ENCODE measurements around the gene CALHM5. TPM values are rescaled to one million over a fixed set of nuclear protein-coding genes. Genes with fewer than 3 reads are reported as not detected.

CALHM5 gene
- total and polyA plus RNA-seq, 9 of the 15 experiments (the other 6 are each of a cell fraction or from before 2014, with no cell fraction given): under 0.01 to 0.05 (median 0.02) TPM; not detected in 2

DNA sequence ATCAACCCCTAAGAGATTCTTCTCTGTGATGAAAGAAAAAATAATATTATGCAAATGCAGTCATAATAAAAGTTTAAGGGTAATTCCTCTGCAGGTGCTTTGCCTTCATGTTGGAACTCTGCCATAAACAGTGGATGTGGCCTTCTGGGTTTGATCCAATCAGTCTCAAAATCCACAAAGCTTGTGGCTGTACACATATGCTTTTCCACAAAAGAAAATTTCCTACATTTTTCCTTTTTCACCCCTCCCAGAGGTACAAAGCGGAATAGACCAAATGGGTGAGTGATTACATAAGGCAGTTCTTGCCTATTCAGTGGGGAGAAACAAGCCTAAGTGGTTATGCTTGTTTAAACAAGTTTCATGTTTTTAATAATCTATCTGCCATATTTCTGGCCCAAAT, 16.7 kb downstream of the CALHM5 start:
- Histone ChIP-seq H2AFZ (ENCODE audit: low read depth, low read length) (no peak overlapping the region), H3K4me1 (replicated peaks in 1 of 2; ENCODE audit: control insufficient read depth in 2 of 2, insufficient read depth in 2 of 2, low read length in 2 of 2) (peaks cover 0 to 2% of the 10 kb centered on the region in 2 experiments; a peak in 1 of 5 replicates), H3K79me2 (ENCODE audit: control insufficient read depth, insufficient read depth, low read length) (no peaks in the 10 kb centered on the region), H3K4me2 (ENCODE audit: insufficient read depth, low read length) (no peak overlapping the region), H3K4me3 (no peak overlapping the region), H4K20me1 (replicated peaks; ENCODE audit: control insufficient read depth, insufficient read depth, low read length) (no peaks in the 10 kb centered on the region), H3K27ac (ENCODE audit: extremely low read depth, low read depth, low read length) (no peak overlapping the region), H3K9me1 (ENCODE audit: control insufficient read depth, insufficient read depth, low read length) (no peaks in the 10 kb centered on the region), H3K27me3 (ENCODE audit: control insufficient read depth in 2 of 2, insufficient read depth in 2 of 2, low read length in 2 of 2) (peaks cover 0 to 4% of the 10 kb centered on the region in 2 experiments; a peak in 2 of 5 replicates), H3K9ac (ENCODE audit: insufficient read depth in 1 of 2, low read depth in 2 of 2, low read length in 2 of 2) (no peak overlapping the region), H3K9me3 (replicated peaks; ENCODE audit: control insufficient read depth, insufficient read depth, low read depth, low read length) (no peaks in the 10 kb centered on the region), H3K36me3 (ENCODE audit: control insufficient read depth, insufficient read depth, low read length) (no peaks in the 10 kb centered on the region)
- CTCF ChIA-PET (ENCODE audit: low intra/inter-chr PET ratio): no interaction called here
- POLR2A ChIA-PET: no interaction called here
- DNase-seq (ENCODE audit: extremely low read depth in 1 of 4, low spot score in 3 of 4) (no peak), FAIRE-seq (no peak), ATAC-seq (no peak)
- BruUV-seq (replicated peaks): no TSS peak
- 41% methylated on average over 1 of the region's 1 CpG for WGBS (ENCODE audit: insufficient coverage, low coverage, missing lambda C conversion rate)
- in situ Hi-C loops (cut with MboI): no loop called here
- intact Hi-C loops (cut with micrococcal nuclease): no loop called here
- TF ChIP-seq FOXJ2 (tag; IDR thresholded peaks at IDR 0.05) (no peak), ZHX1 (conservative IDR thresholded peaks at IDR 0.05; ENCODE audit: low read length) (no peak), ELK3 (CRISPR knock-in tag; IDR thresholded peaks at IDR 0.05) (no peak), ZBTB8A (IDR thresholded peaks at IDR 0.05; ENCODE audit: partially characterized antibody) (no peak), HINFP (tag; conservative IDR thresholded peaks at IDR 0.05; ENCODE audit: low read depth) (no peak), ZNF253 (CRISPR knock-in tag; conservative IDR thresholded peaks at IDR 0.05) (no peak), TRIM28 (IDR thresholded peaks at IDR 0.05) (no peak), TCF15 (CRISPR knock-in tag; IDR thresholded peaks at IDR 0.05) (no peak), HDGF (IDR thresholded peaks at IDR 0.05) (no peak), ZNF280A (IDR thresholded peaks at IDR 0.05; ENCODE audit: low read depth, partially characterized antibody) (no peak), HSF4 (CRISPR knock-in tag; IDR thresholded peaks at IDR 0.05; ENCODE audit: borderline replicate concordance) (no peak)
- TF ChIP-seq, protein P1, sequence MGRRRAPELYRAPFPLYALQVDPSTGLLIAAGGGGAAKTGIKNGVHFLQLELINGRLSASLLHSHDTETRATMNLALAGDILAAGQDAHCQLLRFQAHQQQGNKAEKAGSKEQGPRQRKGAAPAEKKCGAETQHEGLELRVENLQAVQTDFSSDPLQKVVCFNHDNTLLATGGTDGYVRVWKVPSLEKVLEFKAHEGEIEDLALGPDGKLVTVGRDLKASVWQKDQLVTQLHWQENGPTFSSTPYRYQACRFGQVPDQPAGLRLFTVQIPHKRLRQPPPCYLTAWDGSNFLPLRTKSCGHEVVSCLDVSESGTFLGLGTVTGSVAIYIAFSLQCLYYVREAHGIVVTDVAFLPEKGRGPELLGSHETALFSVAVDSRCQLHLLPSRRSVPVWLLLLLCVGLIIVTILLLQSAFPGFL (CRISPR knock-in tag; IDR thresholded peaks at IDR 0.05): no peak
- TF ChIP-seq, protein P2, sequence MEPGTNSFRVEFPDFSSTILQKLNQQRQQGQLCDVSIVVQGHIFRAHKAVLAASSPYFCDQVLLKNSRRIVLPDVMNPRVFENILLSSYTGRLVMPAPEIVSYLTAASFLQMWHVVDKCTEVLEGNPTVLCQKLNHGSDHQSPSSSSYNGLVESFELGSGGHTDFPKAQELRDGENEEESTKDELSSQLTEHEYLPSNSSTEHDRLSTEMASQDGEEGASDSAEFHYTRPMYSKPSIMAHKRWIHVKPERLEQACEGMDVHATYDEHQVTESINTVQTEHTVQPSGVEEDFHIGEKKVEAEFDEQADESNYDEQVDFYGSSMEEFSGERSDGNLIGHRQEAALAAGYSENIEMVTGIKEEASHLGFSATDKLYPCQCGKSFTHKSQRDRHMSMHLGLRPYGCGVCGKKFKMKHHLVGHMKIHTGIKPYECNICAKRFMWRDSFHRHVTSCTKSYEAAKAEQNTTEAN (CRISPR knock-in tag; IDR thresholded peaks at IDR 0.05): no peak
